ENCODE data around the gene TSPAN18. TPM values are rescaled to one million over a fixed set of nuclear protein-coding genes. Genes with fewer than 3 reads are reported as not detected.

TSPAN18 gene
- total and polyA plus RNA-seq, 2 of the 8 experiments (the other 6 are each of a cell fraction or from before 2014, with no cell fraction given) = 5.2 to 10.2 TPM

GRCh38 chr11:44948155-44948554 is 221.4 kb downstream of the TSPAN18 start:
- Histone ChIP-seq H4K91ac (replicated peaks; ENCODE audit: insufficient read length, low read length) (no peak overlapping the region), H2BK12ac (ENCODE audit: low read depth, low read length) (peak overlapping the region; percentile 87; the same call in 1 of the 2 replicates), H3K9me3 (ENCODE audit: insufficient read depth in 2 of 2, low read depth in 1 of 2, low read length in 1 of 2) (no peaks in the 10 kb centered on the region), H3K56ac (replicated peaks; ENCODE audit: insufficient read length, low read depth, low read length) (no peak overlapping the region), H3K4me2 (ENCODE audit: insufficient read depth in 1 of 2, low read depth in 2 of 2, low read length in 2 of 2) (no peak overlapping the region), H3K4me3 (ENCODE audit: extremely low read depth in 1 of 4, insufficient read depth in 2 of 4, low read depth in 3 of 4, low read length in 4 of 4) (no peak overlapping the region; a peak in 1 of 8 replicates), H3K23ac (ENCODE audit: insufficient read length) (no peak overlapping the region), H3K27me3 (replicated peaks in 1 of 4; ENCODE audit: control insufficient read depth in 3 of 4, extremely low read depth in 1 of 4, insufficient read depth in 3 of 4, low read length in 3 of 4) (no peaks in the 10 kb centered on the region; a peak in 1 of 7 replicates), H2BK120ac (replicated peaks; ENCODE audit: low read depth, low read length) (no peak overlapping the region), H4K8ac (ENCODE audit: extremely low read depth, insufficient read depth, low read length) (no peak overlapping the region; the same call in 1 of the 2 replicates), H4K20me1 (replicated peaks in 1 of 2; ENCODE audit: control insufficient read depth in 1 of 2, insufficient read depth in 2 of 2, low read length in 2 of 2) (peaks cover 0 to 2% of the 10 kb centered on the region in 2 experiments), H3K4ac (replicated peaks; ENCODE audit: insufficient read length, low read depth, low read length) (no peak overlapping the region), H3K18ac (ENCODE audit: extremely low read depth, low read length) (no peak overlapping the region), H2BK15ac (ENCODE audit: low read length) (peak overlapping the region; percentile 31; the same call in 1 of the 2 replicates), H3K23me2 (ENCODE audit: low read depth, low read length) (peaks cover 2% of the 10 kb centered on the region; the same call in 1 of the 2 replicates), H4K5ac (ENCODE audit: insufficient read length, low read depth, low read length) (no peak overlapping the region), H3K27ac (ENCODE audit: low read depth, low read length) (no peak overlapping the region), H2AFZ (ENCODE audit: low read length) (no peak overlapping the region), H3K79me2 (ENCODE audit: control insufficient read depth in 1 of 2, insufficient read depth in 2 of 2, low read length in 2 of 2) (peaks cover 5 to 16% of the 10 kb centered on the region in 2 experiments; a peak in 3 of 4 replicates), H3K9ac (replicated peaks in 1 of 4; ENCODE audit: extremely low read depth in 1 of 4, low read depth in 3 of 4, low read length in 3 of 4) (no peak overlapping the region; a peak in 2 of 7 replicates), H3K14ac (ENCODE audit: insufficient read length) (no peak overlapping the region), H3K4me1 (replicated peaks in 1 of 4; ENCODE audit: control insufficient read depth in 3 of 4, insufficient read depth in 4 of 4, low read length in 3 of 4) (peaks cover 18 to 51% (median 35%) of the 10 kb centered on the region in 4 experiments), H2BK20ac (ENCODE audit: low read length) (peak overlapping the region; percentile 90; the same call in 1 of the 2 replicates), H3K36me3 (ENCODE audit: control insufficient read depth in 2 of 4, insufficient read depth in 4 of 4, low read length in 3 of 4) (peaks cover 0 to 6% (median 0%) of the 10 kb centered on the region in 4 experiments; a peak in 2 of 8 replicates), H2AK5ac (ENCODE audit: low read depth, low read length) (0 out of 2 replicates have a peak overlapping the region, but pooled peaks have one; percentile 97), H2BK5ac (ENCODE audit: low read depth, low read length) (peak overlapping the region; percentile 52; the same call in 1 of the 2 replicates), H3K79me1 (ENCODE audit: low read depth, low read length) (peaks cover 15% of the 10 kb centered on the region)
- FAIRE-seq (no peak), DNase-seq (ENCODE audit: low read depth in 1 of 2, low spot score in 2 of 2) (no peak)
- ChIA-PET POLR2A (ENCODE audit: partially characterized antibody) (interaction anchor here (0.7 to 1.3 kb wide), 5 partner anchors 11 to 154 kb away, joined by 3 read pairs; no protein-coding TSS in a partner anchor), CTCF (ENCODE audit: partially characterized antibody) (interaction anchor here (0.5 to 24.5 kb wide), 14 partner anchors 8 to 147 kb away, joined by 3 to 1347 read pairs (median 4); no protein-coding TSS in a partner anchor)
- TF ChIP-seq SP1 (IDR thresholded peaks at IDR 0.05; ENCODE audit: low read depth, low read length) = no peak
- no peak for TF ChIP-seq TBP (IDR thresholded peaks at IDR 0.05; ENCODE audit: low read depth, low read length)
- TF ChIP-seq KDM1A (IDR thresholded peaks at IDR 0.05; ENCODE audit: borderline replicate concordance, low read length) = peak; percentile 50; the same call in 1 of the 2 replicates
- WGBS, 2 experiments (ENCODE audit: extremely low coverage in 1 of 2, insufficient coverage in 1 of 2, insufficient read length in 1 of 2, insufficient replicate concordance in 2 of 2, low coverage in 1 of 2, low lambda C conversion rate in 2 of 2, missing lambda C conversion rate in 1 of 2) = 95% methylated on average over 3 of the region's 3 CpGs; no CpG with 5 or more reads in 1 of the 2 experiments
